Gastroesophageal sphincter (tissue), 3 donors: ENCODE data around the gene ZNF239.

ENCODE experiments used
- EP300 ChIP-seq: sonication (generic); formaldehyde crosslinking; IDR thresholded peaks from one replicate; pipeline ENCODE4 v1.6.1; 2017; ENCODE audit warnings: antibody characterized with exemption, mild to moderate bottlenecking
- POLR2A ChIP-seq, 2 donors: fragments of 450-650 bp; IDR thresholded peaks; one replicate each; pipeline ENCODE4 v1.6.1; 2017; ENCODE audit warnings: antibody characterized with exemption in 2 of 2, mild to moderate bottlenecking in 2 of 2, moderate library complexity in 1 of 2
- POLR2AphosphoS5 ChIP-seq: sonication (generic); formaldehyde crosslinking; IDR thresholded peaks from one replicate; pipeline ENCODE4 v1.6.1; 2017; ENCODE audit warnings: antibody characterized with exemption
- TF ChIP-seq, protein P1 (sequence below), 4 experiments: fragments of 200-600 bp in 2 of 4; fragments of 450-650 bp in 2 of 4; sonication (generic) in 1 of 4; IDR thresholded peaks; one replicate each; pipeline ENCODE4 v1.5.1; 2017 to 2019; ENCODE audit warnings: antibody characterized with exemption in 4 of 4, mild to moderate bottlenecking in 2 of 4, moderate library complexity in 2 of 4

DNA sequence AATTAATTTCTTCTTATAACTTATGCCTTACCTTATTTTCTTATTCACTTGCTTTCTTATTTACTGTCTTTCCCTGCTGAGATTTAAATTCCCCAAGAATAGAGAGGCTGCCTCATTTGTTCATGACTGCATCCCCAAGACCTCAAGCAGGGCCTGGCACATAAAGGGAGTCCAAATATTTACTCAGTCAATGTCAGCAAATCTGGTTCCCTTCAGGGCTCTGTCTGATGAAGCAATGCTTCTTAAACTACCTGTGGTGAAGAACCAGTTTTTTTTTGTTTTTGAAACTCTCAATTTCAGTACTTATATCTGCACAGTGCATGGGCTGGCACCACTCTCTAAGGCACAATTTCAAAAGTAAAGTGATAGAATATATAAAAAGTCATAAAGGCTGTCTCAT is 4.7 kb downstream of the ZNF239 start:
- TF ChIP-seq, protein P1, sequence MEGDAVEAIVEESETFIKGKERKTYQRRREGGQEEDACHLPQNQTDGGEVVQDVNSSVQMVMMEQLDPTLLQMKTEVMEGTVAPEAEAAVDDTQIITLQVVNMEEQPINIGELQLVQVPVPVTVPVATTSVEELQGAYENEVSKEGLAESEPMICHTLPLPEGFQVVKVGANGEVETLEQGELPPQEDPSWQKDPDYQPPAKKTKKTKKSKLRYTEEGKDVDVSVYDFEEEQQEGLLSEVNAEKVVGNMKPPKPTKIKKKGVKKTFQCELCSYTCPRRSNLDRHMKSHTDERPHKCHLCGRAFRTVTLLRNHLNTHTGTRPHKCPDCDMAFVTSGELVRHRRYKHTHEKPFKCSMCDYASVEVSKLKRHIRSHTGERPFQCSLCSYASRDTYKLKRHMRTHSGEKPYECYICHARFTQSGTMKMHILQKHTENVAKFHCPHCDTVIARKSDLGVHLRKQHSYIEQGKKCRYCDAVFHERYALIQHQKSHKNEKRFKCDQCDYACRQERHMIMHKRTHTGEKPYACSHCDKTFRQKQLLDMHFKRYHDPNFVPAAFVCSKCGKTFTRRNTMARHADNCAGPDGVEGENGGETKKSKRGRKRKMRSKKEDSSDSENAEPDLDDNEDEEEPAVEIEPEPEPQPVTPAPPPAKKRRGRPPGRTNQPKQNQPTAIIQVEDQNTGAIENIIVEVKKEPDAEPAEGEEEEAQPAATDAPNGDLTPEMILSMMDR (IDR thresholded peaks at IDR 0.05) = no peak
- TF ChIP-seq POLR2AphosphoS5 (no peak), POLR2A (IDR thresholded peaks at IDR 0.05) (no peak), EP300 (no peak)
